SK-N-SH (cell line): ENCODE measurements around the gene FYCO1.

Experiments used
- CTCF ChIP-seq: fragments of 200-600 bp; sonication (generic); IDR thresholded peaks from 2 replicates; pipeline ENCODE4 v1.6.1; 2017; ENCODE audit warnings: antibody characterized with exemption, mild to moderate bottlenecking, moderate library complexity
- EP300 ChIP-seq, 2 experiments: IDR thresholded peaks; 2 replicates each; pipeline versions ENCODE4 v1.4.0 to v1.6.1; 2012; ENCODE audit warnings: borderline replicate concordance in 1 of 2, low read depth in 1 of 2, low read length in 1 of 2
- EZH2phosphoT487 ChIP-seq: fragments of 200-600 bp; sonication (generic); IDR thresholded peaks from 2 replicates; pipeline ENCODE4 v1.6.1; 2017; ENCODE audit warnings: low read depth, mixed run types, mild to moderate bottlenecking, antibody characterized with exemption, moderate library complexity, borderline replicate concordance
- FOXM1 ChIP-seq: IDR thresholded peaks from 2 replicates; pipeline ENCODE4 v1.4.0; 2012; ENCODE audit warnings: low read depth, mild to moderate bottlenecking
- MAX ChIP-seq: IDR thresholded peaks from 2 replicates; pipeline ENCODE4 v1.4.0; 2012; ENCODE audit warnings: low read depth
- MEF2A ChIP-seq: IDR thresholded peaks from 2 replicates; pipeline ENCODE4 v1.4.0; 2012; ENCODE audit warnings: low read depth, borderline replicate concordance
- NFIC ChIP-seq: IDR thresholded peaks from 2 replicates; pipeline ENCODE4 v1.4.0; 2012; ENCODE audit warnings: borderline replicate concordance
- RCOR1 ChIP-seq: fragments of 150-350 bp; IDR thresholded peaks from 2 replicates; pipeline ENCODE4 v1.6.1; 2017; ENCODE audit warnings: antibody characterized with exemption, low read length
- RFX5 ChIP-seq: IDR thresholded peaks from 2 replicates; pipeline ENCODE4 v1.6.1; 2012; ENCODE audit warnings: mild to moderate bottlenecking, improper control_type of control experiment, low read length
- SIN3A ChIP-seq: IDR thresholded peaks from 2 replicates; pipeline ENCODE4 v1.6.1; 2012; ENCODE audit warnings: low read depth, mild to moderate bottlenecking, low read length, moderate library complexity, borderline replicate concordance
- TCF12 ChIP-seq: IDR thresholded peaks from 2 replicates; pipeline ENCODE4 v1.4.0; 2012
- USF2 ChIP-seq: fragments of 150-350 bp; IDR thresholded peaks from 2 replicates; pipeline ENCODE4 v1.6.1; 2017; ENCODE audit warnings: antibody characterized with exemption, low read length, low read depth, borderline replicate concordance
- YY1 ChIP-seq: IDR thresholded peaks from 2 replicates; pipeline ENCODE4 v1.4.0; 2012; ENCODE audit warnings: low read depth, mild to moderate bottlenecking
- ZBTB33 ChIP-seq: IDR thresholded peaks from 2 replicates; pipeline ENCODE4 v1.4.0; 2012; ENCODE audit warnings: low read depth, borderline replicate concordance

GRCh38 chr3:45995236-45996192 lies at the start of gene FYCO1:
- TF ChIP-seq CTCF (no peak), FOXM1 (no peak), EZH2phosphoT487 (no peak), YY1 (peak; percentile 90), RCOR1 (no peak), ZBTB33 (no peak), TCF12 (no peak), MAX (peak; percentile 78), SIN3A (no peak), RFX5 (no peak), USF2 (no peak), EP300 (IDR thresholded peaks at IDR 0.05; ENCODE audit: borderline replicate concordance in 1 of 2, low read depth in 1 of 2, low read length in 1 of 2) (no peak), NFIC (no peak), MEF2A (no peak)
